HG02623 (cell line): ENCODE results near the gene SIK2.
"Not testable (repeated sequence)": the region's sequence is repeated elsewhere in the genome, so short reads cannot be mapped to it uniquely, and the experiment has no call there.

Experiments
- ATAC-seq: cut with Tn5 transposase; IDR thresholded peaks from one replicate; pipeline ENCODE4 v1.9.1; 2021; ENCODE audit warnings: moderate library complexity; ENCODE audit not compliant: unreplicated experiment

The SIK2 gene

DNA sequence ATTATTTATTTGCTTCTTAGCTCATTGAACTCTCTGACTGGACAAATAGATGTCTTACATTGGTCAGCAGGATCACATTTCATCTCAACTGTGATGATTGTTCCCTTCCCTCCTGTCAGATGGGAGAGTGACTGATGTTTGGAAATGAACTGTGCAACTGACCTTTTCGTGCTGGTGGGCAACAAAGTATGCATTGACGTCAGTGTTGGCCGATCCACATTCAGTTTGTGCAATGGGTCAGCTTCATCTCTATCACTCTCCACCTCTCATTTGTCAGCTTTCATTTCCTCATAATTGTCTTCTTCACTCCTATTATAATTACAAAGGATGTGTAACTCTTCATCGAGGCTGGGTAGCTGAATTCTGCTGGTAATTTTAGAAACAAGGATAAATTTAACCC, 92.6 kb downstream of the SIK2 start:
- no peak for ATAC-seq

DNA sequence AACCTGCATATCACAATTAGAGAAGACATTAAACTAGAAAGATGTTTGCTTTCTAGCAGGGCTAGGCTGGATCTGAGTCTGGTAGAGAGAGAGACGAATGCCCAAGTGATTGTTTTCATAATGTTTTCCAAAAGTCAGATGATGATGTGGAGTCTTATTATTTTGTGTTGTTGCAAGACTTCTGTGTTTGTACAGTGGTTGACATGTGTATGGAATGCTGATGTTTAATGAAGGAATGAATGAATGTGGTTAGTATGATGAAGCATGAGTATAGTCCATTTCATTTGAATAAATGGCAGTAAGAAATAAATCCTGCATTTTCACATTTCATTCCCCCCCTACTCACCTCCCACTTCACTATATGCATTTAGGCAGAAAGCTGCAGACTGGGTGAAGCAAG, 94.3 kb downstream of the SIK2 start:
- ATAC-seq: no peak

DNA sequence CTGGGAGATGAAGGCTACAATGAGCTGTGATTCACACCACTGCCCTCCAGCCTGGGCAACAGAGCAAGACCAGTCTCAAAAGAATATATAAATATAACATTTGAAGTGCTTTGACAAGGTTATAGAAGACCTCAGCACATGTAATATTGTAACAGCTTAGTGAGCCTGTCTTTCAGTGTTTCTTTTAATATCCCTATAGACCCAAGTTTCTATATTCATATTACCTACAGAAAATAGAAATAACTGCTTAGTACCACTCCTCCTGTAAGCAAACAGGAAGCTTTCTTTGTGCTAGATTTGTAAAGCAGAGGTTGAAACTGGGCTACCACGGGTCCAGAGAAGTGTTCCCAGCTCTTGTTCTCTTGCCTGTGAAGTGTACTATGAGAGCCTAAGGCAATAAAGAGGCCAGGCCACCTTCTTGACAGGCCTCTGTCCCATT, 95.7 kb downstream of the SIK2 start:
- ATAC-seq: peak; percentile 47

DNA sequence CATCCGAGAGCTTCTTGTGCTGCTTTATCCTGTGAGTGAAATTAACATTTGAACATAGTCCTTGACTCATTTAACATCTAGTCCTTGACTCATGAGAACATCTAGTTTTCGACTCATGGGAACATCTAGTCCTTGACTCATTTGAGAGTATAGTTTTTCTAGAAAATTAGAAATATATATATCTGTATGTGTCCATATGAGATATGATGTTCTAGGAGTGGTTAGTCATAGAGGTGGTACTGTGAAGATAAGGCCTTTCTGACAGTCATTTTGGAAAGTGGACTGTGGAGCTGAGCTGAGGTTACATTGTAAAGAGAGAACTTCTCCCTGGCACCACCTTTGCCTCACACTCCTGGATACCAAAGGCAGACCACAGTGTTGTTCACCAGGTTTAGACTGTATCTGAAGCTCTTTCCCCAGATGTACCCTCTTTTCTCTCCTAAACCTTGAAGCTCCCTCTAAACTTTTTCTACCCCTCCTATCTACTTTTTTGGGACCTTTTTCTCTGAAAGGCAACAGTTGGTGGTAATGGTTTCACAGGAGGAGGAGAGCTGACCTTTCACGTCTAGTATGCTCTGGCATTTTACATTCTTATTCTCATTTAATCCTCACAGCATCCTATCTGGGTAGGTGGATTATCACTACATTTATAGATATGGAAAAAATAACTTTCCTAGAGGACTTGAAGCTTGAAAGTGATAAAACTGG, 96.8 kb downstream of the SIK2 start:
- no peak for ATAC-seq

DNA sequence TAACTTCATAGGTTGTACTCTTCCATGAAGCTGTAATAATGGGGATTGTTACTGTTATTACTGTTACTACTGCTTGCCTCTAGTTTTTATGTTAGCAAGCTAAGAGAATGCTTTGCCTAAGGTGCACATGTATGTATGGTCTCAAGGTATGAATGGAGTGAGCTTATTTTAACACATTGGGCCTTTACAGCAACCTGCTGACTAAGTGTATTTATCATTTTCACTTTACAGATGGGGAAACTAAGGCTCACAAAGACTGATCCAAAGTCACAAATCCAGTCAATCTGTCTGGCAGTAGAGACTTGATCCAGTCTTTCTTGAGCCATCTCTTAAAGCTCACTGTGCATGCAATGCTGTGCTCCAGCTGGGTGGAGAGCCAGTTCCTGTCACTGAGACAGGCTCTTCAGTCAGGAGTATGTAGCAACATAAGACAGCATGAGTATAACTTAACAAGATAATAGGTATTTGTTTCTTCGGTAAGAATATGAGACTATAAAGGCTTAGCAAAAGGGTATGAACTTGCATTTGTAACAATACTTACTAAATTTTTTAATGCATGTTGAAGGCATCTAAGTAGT, 97.4 kb downstream of the SIK2 start:
- ATAC-seq: no peak

DNA sequence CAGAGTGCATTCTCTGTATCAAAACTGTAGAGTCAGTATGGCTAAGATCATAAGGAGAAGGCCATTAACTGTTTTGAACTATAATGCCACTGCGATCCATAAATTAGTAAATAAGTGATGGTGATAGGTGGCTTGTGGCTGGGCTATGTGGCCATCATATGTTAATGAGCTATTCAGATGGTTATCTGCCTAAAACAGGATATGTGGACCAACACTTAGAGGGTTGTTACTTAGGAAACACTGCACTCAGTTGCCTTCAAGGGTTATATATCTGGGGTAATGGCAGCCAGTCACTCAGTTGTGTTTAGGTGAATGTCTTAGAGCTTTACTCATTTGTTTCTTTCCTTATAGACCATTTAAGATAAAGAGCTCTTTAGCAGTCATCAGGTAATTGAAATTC, 97.9 kb downstream of the SIK2 start:
- no peak for ATAC-seq

DNA sequence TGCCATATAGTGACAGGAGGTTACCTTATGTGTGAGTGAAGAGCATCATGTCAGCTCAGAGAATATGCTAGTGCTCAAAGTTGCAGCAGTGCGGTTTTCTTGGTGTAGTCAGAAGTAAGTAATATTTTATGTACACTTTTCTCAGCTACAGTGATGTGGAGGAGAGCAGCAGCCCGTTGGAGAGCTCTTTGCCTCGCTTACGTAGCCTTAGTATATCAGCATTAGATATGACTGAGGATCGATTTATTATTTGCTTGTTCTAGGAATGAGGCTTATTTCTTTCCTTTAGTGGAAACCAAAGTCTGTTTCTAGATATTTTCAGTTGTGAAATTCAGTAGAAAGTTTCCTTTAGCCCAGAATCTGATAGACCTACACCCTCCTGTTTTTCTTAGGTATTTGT, 100.4 kb downstream of the SIK2 start:
- no peak for ATAC-seq

DNA sequence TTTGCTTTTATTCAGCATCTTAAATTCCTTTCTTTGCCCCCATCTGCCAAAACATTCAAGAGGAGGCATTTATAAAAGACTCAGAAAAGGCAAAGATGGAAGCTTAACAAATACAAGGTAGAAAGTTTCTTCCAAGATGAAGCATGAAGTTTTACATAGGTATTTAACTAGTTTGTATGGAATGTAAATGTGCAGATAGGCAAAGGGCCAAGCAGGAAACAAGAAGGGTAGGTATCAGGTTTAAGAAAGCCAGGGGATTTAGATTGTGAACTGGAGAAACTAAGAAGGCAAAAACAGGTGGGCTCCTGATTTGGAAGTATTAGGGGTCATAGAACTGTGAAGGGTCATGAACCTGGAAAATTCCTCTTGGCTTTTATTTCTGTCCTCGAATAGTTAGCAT, 101.3 kb downstream of the SIK2 start:
- ATAC-seq: no peak

DNA sequence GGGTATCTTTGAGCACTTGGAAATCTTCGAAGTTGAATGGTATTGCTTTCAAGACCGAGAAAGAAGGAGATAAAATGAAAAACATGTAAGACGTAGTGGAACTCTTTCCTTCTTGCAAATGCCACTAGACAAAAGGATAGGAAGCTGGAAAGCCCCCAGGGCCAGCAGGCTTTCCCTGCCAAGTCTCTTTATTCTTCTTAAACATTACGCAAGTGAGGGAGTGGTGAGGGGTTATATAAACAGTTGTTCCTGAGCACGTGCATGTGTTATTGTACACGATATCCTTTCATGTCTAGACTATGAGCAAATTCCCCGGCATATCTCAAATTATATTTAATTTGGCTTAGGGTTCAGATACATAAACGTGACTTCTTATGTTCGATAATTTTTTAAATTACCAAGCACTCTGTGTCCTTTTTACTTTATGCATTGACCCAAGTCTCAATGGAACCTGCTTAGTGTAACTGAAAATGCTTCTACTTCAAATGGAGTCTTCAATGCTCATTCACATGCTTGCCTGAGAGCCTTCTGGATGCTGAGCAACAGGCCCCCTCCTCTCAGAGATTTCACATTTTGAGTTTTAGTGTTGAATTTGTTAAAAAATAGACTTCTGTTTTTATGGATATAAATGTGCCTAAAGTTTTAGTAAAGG, 104.9 kb downstream of the SIK2 start:
- ATAC-seq: no peak

DNA sequence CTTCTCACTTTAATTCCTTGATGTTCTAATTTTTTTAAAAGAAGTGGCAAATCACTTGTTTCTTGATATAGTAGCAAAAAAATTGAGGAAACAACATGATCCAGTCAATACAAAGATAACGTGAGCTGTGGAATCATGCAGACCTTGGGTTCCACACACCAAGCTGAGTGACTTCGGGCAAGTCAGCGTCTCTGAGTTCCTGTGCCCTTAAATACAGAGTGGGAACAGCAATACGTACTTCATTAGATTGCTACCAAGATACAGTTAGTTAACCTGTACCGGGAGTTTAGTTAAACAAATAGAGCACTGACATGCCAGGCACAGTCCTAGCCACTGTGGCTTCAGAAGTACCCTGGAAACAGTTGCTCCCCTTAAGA, 105.4 kb downstream of the SIK2 start:
- ATAC-seq: no peak

DNA sequence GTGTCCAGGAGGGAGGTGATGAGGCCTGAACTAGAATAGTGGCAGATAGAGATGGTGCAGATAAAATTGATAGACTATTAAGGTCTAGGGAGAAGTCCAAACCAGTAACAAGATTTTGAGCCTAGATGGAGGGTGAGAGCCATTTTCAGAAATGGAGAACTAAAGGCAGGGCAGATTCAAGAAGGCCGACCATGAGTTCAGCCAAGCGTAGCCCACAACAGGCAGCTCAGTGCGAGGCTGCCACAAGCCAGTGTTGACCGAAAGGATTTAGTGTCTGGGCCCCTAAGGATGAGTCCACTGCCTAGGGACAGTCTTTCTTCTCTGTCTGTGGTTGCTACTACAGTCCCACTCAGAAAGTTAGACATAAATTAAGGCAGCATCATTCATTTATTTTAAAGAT, 112.3 kb downstream of the SIK2 start:
- ATAC-seq: no peak

DNA sequence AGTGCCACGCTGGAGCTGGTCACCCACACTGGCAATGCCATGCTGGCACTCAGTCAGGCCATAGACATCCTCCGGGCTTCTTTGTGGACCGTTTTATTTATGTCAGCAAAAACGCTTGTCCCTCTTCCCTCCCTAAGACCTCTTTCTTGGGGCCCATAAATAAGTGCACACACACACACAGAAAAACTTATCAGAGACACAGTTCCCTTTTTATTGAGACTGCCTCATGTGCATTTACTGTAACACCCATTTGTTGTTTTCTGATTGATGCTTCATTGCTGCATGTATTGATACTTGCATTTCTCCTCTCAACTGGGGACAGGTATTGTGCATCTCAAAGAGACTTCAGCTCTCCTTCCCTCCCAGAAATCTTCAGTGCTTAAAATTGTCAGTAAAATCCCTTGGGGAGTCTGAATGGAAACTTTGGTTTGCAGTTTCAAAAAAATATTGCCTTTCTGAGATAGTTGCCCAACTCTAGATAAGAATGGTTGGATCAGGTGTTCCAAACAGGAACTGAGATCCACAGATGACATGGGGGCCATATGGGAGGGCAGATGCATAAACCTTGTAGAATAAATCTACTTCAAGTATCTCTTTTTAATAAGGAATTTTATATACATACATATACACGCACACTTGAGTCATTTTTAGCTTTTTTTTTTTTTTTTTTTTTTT, 113.0 kb downstream of the SIK2 start:
- no peak for ATAC-seq

DNA sequence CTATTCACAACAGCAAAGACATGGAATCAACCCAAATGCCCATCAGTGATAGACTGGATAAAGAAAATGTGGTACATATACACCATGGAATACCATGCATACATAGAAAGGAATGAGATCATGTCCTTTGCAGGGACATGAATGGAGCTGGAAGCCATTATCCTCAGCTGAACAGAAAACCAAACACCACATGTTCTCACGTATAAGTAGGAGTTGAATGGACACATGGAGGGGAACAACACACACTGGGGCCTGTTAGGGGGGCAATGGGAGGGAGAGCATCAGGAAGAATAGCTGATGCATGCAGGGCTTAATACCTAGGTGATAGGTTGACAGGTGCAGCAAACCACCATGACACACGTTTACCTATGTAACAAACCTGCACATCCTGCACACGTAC, 115.4 kb downstream of the SIK2 start:
- ATAC-seq: not testable (repeated sequence)

DNA sequence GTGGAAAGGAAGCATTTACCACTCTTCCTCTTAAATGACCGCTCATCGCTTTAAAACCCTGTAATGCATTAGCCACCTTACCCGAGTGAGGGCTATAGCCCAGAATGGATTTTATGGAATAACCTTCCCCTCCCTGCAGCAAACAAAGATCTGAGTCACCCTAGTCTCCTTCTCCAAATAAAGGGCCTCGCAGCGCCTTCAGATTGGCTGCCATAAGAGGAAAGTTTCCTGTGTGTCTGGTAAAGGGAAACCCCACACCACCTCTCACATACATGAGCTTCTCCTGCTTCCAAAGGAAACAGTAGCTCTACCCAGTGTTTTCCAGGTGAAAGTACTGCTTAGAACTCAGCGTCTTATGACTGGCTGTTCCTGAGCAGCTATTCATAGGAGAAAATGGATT, 116.2 kb downstream of the SIK2 start:
- ATAC-seq: no peak

DNA sequence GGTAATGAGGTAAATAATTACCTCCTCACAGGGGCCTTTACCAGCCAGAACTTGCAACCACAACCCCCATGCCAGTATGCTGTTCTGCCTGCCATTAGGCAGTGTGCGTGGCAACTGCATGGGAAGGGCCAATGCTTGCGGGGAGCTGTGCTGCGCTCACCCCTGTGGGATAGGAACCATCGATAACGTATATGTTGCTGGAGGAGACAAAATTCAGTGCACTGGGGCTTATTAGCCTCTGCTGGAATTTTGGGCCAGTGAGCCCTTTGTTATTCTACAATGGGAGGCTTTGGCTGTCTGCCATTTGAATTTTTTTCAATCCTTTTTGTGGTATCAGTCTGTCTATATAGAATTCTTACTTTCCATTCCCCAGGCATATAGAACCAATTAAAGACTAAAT, 116.6 kb downstream of the SIK2 start:
- no peak for ATAC-seq

DNA sequence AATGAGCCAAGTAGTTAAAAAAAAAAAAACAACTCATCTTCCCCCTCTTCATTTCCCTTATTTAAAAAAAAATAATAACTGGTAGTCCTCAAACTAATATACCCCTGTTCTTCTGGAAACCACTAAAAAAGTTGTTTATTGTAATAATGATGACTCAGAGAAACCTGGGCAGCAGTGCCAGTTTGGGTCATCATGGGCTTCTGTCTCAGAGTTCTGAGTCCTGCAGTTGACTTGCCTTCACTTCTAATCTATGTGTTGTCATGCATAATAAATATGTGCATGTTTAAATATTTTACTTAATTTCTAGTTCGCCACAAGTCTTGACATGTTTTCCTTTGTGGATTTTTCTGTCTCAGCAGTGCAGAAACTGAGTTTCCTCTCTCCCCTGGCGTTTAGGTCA, 117.1 kb downstream of the SIK2 start:
- ATAC-seq: no peak

DNA sequence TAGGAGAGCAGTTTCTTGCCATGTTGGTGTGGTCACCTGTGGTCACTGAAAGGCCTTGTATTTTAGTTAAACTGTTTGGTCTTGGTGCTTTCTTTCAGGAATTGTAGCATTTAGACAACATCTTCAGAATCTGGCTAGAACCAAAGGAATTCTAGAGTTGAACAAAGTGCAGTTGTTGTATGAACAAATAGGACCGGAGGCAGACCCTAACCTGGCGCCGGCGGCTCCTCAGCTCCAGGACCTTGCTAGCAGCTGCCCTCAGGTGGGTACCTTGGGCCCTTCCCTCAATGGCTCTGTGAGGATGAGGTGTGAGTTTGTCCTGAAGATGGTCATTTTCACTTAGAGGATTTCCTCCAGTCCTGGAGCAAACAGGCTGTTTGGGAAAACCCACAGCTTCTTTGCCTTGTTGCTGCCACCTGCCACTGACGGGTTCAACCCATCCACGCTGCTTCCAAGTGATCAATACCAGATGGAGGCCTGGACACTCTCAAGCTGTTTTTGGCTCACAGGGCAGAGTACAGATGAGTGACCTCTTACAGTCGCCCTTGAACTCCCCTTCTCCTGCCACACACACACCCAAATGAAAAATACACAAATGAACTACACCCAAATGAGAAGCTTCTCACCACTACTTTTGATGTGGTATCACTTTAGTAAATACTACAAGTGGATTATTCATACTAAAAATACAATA, 118.7 kb downstream of the SIK2 start:
- no peak for ATAC-seq

DNA sequence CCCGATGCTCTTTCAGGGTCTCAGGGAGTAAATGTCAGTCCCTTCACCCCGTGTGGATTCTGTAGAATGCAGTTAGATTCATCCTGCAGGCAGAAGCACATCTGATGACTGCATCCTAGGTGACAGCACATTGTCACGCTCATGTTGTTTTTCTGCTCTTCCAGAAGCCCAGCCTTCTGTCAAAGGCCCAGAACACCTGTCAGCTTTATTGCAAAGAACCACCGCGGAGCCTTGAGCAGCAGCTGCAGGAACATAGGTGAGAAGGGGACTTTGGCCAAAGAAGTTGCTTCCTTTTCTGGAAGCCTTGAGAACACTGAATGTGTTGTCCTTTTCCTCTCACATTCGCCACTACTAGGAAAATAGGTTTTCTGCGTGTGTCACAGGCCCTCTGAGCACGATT, 120.3 kb downstream of the SIK2 start:
- no peak for ATAC-seq

DNA sequence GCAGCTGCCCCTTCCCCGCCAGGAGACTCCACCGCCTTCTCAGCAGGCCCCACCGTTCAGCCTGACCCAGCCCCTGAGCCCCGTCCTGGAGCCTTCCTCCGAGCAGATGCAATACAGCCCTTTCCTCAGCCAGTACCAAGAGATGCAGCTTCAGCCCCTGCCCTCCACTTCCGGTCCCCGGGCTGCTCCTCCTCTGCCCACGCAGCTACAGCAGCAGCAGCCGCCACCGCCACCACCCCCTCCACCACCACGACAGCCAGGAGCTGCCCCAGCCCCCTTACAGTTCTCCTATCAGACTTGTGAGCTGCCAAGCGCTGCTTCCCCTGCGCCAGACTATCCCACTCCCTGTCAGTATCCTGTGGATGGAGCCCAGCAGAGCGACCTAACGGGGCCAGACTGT, 121.3 kb downstream of the SIK2 start:
- no peak for ATAC-seq

DNA sequence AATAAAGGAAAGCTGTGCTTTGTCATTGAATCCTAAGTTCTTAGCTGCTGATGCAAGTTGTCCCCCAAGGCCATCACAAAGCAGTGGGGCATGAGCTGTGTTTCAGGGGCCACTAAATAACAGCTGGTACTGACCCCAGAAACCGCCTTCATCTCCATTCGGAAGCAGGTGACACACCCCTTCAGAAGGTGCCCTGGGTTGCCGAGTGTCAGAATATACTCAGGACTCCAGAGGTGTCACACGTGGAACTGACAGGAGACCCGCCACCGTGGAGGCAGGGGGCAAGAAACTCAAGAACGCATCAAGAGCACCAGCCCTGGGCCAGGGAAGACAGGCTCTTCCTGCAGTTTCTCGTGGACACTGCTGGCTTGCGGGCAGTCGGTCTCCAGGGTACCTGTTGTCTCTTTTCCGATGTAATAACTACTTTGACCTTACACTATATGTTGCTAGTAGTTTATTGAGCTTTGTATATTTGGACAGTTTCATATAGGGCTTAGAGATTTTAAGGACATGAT, 122.4 kb downstream of the SIK2 start:
- no peak for ATAC-seq

DNA sequence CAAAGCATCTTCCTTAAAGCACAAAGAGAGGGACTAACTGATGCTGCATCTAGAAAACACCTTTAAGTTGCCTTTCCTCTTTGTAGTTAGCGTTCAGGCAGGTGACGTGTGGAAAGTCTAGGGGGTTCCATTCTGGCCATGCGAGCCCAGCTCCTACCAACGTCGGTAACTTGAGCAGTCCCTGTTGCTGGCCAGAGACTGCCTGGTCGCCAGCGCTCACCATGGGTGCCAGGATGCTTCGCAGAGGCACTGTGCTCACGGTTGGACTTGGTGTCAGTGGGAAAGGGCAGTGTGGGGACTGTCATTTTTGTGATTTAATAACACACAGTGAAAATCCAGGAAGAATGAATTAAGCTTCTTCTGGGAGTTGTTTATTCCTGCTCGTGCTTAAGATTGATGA, 123.4 kb downstream of the SIK2 start:
- no peak for ATAC-seq
